ENCODE measurements around the gene C19orf85.

The C19orf85 gene

DNA sequence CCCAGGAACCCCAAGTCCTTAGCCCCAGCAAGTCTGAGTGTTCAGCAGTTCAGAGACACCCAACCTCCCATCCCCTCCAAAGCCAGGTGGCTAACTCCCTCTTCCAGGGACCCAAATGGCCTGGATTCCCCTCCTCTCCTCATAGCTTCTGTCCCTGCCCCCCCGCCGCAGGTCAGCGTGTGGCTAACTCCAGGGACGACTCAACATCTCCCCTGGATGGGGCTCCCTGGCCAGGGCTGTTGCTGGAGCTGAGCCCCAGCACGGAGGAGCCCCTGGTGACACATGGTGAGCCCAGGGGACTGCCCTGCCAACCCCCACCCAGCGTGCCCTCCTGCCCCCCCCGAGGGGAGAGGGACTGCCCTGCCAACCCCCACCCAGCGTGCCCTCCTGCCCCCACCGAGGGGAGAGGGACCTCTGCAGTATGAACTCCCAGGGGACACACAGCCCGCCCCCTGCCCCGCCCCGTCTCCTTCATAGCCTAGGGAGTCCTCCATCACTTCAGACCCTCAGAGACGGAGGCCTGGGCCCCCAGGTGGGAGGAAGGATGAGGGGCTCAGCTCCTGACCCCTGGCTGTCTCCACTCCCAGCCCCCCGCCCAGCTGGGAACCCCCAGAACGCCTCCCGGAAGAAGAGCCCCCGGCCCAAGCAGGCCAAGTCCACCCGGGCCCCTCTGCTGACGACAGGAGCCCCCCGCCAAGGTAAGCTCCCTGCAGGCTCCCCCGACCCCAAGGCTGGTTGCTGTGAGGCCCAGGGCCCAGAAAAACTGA is 25.3 kb upstream of the C19orf85 start:
- no peak for DNase-seq (ENCODE audit: low read depth in 2 of 2)

DNA sequence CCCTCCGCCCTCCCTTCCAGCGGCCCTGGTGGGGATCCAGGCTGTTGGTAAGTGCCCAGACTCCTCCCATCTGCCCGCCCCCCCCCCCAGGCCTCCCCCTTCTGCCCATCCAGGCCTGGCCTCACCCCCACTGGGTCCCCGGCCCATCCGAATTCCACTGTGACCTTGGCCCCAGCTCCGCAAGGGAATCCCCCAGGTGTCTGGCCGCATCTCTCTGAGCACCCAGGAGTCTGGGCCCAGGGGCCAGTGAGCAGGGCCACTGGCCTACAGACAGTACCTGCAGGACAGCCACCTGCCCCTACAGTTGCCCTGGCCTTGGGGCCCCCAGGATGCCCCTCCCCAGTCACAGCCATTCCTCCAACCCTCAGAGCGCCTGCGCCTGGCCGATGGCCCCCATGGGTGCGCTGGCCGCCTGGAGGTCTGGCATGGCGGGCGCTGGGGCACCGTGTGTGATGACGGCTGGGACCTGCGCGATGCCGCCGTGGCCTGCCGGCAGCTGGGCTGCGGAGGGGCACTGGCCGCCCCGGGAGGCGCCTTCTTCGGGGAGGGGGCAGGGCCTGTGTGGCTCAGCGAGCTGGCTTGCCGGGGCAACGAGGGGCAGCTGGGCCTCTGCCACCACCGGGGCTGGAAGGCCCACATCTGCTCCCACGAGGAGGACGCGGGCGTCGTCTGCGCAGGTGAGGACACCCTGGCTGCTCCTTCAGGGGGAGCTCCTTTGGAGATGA is 24.6 kb upstream of the C19orf85 start:
- no peak for DNase-seq (ENCODE audit: low read depth in 2 of 2)

DNA sequence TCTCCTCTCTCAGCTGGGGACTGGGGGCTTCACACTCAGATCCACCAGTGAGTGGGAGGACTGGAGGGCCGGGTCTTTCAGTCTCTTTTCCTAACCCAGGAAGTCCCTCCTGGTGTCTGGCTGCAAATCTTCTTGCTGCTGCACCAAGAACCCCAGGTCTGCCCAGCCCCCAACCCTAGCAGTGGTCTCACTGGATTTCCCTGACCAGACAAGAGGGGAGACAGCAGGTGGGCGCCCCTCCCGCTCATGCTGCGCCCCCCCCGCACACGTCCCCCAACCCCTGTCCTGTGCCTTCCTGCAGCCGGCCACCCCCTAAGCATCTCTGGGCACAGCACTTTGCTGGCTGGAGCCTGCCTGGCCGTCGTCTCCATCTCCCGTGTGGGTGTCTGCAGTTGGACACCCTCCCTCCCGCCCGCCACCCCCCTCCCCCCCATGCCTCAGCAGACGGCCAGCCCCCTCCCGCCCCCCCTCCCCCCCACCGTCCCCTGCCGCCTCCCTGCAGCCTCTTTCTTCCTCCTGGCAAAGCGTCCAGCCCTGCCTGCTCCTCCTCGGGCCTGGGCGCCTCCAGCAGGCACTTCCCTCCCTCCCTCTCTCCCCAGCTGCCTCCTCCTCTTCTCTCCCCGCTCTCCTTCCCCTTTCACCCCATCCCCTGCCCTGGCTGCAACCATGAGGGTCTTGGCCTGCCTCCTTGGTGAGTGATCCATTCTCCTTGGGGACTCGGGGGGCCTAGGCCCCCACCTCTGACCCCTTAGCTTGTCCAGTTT is 23.6 kb upstream of the C19orf85 start, which contains the start of gene SSC5D:
SSC5D (plus strand) TSS at position 513 of the 764 bp plus-strand sequence; CDS start at position 667, 154 bp downstream.
- DNase-seq (ENCODE audit: low read depth in 2 of 2): no peak

DNA sequence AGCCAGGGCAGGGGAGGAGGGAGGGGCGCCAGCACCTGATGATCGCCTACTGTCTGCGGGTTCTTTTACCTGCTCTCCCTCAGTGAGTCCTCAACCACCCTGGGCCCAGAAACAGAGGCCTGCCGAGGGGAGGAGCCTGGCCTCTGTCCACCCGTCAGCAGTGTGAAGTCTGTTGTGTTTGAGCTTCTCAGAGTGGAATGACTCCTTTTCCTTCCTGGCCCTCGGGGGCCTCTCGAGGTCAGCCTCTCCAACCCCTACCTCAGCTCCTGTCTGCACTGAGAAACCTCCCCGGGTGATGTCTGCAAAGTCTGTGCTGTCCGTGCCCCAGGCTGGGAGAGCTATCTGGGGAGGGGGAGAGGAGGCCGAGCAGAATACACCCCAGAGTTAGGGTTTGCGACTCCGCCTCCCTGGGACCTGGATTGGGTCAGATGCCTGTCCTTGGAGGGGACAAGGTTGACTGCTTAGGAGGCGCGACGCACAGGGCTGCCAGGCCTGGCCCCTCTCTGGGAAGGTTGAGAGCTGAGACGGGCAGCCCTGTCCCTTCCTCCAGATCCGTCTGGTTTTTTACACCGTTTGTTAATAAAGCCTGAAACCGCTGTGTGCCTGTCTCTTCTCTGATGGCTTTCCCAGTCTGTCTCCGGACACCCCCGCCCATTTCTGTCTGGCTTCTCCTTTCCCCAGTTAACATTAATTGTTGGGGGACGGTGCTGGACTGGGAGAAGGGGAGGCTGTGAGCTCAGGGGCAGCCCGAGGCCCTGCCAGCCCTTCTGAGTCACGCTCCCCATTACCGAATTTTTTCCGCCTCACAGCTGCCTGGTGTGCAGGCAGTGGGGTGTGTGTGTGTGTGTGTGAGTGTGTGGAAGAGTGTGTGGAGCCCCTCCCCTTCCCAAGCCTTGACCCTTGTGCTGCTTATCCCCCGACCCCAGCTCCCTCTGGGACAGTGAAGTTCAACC is 22.7 kb upstream of the C19orf85 start:
- DNase-seq (ENCODE audit: low read depth in 2 of 2): no peak

DNA sequence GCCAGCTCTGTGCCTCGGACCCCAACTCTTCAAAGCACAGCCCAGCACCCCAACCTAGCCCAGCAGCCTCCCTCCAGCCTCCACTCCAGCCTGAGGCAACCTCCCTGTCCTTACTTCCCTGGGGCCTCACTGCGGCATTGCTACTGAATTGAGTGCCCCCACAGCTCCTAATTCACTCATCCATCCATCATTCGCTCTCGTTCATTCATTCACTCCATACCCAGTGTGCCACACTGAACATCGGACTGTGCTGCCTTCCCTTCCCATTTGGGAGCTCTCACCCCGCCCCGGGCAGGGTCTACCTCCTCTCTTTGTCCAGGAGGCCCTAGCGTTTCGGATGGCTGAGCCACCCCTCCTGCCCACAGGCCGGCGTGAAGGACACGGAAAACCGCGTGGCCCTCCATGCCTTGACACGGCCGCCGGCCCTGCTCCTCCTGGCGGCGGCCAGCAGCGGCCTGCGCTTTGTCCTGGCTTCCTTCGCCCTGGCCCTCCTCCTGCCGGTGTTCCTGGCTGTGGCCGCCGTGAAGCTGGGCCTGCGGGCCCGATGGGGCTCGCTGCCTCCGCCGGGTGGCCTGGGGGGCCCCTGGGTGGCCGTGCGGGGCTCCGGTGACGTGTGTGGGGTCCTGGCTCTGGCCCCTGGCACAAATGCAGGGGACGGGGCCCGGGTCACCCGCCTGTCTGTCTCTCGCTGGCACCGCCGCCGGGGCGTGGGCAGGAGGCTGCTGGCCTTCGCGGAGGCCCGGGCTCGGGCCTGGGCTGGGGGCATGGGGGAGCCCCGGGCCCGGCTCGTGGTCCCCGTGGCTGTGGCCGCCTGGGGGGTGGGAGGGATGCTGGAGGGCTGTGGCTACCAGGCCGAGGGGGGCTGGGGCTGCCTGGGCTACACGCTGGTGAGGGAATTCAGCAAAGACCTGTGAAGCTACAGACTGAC is 21.8 kb upstream of the C19orf85 start:
- no peak for DNase-seq (ENCODE audit: low read depth in 2 of 2)

DNA sequence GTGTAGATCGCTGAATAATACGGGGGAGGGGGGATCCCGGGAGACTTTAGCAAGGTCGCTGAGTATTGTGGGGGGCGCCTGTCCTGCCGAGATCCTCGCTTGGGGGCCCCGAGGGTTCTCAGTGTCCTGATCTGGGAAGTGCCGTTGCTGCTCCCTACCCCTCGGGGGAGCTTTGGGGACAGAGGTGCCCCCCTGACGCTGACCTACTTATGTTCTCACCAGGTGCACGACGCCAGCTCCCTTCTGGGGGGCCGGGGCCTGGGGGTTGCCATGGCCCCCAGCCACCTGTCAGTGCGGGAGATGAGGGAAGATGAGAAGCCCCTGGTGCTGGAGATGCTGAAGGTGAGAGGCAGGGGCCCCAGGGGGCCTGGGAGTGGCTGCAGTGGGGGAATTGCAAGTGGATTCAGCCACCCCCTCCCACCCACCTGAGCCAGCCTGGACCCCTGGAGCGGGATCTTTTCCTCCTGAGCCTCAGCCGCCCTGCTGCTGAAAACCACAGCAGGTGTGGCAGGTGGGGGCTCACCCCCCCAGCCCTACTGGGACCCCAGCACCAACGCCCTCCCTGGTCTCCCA is 21.0 kb upstream of the C19orf85 start:
- DNase-seq (ENCODE audit: low read depth in 2 of 2): no peak

DNA sequence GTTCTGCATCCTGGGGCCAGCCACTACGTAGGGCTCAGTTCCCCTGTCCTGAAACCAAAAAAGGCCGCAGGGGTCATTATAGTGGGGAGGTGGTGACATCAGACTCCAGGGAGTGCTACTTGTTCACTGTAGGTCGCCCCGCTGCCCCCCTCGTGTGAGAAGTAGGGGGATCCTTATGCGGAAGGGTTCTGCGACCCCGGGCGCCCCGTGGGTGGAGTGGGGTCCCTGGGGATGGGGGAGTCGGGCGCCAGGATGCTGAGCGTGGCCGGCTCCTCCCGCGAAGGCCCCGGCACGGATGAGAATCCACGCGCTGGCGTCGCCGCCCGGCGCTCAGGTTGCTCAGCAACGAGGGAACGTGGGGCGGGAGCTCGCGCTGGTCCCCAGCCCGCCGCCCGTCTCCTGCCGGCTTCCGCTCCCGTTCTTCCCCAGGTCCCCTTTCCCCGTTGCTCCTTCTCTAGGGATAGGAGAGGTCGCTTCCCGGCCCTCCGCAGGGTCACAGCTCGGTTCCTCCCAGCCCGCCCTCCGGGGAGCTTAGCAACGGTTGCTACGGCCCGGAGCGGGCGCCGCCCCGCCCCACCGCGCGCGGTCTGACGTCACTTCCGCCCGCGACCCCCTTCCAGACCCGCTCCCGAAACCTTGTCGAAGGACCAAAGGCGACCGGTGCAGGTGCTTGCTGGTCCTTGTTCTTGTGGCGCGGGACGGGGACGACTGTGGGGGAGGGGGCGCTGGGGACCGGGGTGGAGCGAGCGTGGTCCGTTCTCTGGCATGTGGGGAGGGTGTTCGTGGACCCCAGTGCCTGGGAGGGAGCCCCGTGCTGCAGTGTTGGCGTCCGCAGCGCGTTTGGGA is 20.3 kb upstream of the C19orf85 start, which contains the start of gene NAT14:
NAT14 (plus strand) TSS at position 596 of the 846 bp plus-strand sequence. CDS start 521 bp downstream, outside the sequence.
- peak in 1 of 2 donors; percentile 34 for DNase-seq (ENCODE audit: low read depth in 2 of 2)

DNA sequence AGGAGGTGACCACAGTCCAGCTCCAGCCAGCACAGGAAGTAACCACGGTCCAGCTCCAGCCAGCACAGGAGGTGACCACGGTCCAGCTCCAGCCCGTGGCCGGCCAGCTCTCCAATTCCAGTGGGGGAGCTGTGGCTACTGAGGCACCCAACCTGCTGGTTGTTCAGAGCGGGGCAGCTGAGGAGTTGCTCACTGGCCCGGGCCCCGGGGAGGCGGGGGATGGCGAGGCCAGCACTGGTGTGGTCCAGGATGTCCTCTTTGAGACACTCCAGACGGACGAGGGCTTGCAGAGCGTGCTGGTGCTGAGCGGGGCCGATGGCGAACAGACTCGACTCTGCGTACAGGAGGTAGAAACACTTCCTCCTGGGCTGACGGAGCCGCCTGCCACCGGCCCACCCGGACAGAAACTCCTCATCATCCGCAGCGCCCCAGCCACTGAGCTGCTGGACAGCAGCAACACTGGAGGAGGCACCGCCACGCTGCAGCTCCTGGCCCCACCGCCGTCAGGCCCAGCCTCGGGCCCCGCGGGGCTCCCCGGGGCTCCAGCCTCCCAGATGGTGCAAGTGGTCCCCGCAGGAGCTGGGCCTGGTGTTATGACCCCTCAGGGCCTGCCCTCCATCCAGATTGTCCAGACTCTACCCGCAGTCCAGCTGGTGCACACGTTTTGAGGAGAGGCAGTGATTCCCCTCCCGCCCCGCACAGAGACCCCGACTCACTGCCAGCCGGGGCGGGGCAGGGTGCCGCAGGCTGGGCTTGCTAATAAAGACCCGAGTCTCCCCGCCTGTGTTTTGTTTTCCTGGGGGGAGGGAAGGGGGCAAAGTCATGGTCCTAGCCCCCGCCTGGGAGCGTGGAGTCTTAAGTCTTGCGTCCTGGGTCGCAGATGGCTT is 19.4 kb upstream of the C19orf85 start:
- no peak for DNase-seq (ENCODE audit: low read depth in 2 of 2)

DNA sequence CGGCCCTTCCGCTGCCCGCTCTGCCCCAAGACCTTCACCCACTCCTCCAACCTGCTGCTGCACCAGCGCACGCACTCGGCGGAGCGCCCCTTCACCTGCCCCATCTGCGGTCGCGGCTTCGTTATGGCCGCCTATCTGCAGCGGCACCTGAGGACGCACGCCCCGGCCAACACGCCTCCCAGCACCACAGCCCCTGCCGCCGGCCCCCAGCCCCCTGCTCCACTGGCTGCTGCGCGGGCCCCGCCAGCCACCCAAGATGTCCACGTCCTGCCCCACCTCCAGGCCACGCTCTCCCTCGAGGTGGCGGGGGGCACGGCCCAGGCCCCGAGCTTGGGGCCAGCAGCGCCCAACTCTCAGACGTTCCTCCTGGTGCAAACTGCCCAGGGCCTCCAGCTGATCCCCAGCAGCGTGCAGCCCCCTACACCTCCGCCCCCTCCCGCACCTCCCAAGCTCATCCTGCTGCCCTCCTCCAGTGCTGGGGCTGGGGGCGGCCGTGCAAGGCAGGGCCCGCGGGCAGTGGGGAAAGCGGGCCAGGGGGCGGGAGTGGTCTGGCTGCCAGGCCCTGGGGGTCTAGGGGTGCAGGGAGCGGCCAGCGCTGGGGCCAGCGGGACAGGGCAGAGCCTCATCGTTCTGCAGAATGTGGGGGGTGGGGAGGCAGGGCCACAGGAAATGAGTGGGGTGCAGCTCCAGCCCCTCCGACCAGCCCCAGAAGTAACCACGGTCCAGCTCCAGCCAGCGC is 18.6 kb upstream of the C19orf85 start:
- DNase-seq (ENCODE audit: low read depth in 2 of 2): no peak

DNA sequence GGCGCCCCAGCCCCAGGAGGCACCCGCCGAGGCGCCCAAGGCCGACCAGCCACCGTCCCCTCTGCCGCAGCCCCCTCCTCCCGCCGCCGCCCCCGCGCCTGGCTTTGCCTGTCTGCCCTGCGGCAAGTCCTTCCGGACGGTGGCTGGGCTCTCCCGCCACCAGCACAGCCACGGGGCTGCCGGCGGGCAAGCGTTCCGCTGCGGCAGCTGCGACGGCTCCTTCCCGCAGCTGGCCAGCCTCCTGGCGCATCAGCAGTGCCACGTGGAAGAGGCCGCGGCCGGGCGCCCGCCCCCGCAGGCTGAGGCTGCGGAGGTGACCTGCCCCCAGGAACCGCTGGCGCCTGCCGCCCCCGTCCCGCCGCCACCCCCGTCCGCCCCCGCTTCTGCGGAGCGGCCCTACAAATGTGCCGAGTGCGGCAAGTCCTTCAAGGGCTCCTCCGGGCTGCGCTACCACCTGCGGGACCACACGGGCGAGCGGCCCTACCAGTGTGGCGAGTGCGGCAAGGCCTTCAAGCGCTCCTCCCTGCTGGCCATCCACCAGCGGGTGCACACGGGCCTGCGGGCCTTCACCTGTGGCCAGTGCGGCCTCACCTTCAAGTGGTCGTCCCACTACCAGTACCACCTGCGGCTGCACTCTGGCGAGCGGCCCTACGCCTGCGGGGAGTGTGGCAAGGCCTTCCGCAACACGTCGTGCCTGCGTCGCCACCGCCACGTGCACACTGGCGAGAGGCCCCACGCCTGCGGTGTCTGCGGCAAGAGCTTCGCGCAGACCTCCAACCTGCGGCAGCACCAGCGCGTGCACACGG is 17.8 kb upstream of the C19orf85 start:
- no peak for DNase-seq (ENCODE audit: low read depth in 2 of 2)

DNA sequence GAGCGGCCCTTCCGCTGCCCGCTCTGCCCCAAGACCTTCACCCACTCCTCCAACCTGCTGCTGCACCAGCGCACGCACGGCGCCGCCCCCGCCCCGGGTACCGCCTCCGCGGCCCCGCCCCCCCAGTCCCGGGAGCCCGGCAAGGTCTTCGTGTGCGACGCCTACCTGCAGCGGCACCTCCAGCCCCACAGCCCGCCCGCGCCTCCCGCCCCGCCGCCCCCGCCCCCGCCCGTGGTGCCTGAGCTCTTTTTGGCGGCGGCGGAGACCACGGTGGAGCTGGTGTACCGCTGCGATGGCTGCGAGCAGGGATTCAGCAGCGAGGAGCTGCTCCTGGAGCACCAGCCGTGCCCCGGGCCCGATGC is 17.2 kb upstream of the C19orf85 start:
- no peak for DNase-seq (ENCODE audit: low read depth in 2 of 2)

DNA sequence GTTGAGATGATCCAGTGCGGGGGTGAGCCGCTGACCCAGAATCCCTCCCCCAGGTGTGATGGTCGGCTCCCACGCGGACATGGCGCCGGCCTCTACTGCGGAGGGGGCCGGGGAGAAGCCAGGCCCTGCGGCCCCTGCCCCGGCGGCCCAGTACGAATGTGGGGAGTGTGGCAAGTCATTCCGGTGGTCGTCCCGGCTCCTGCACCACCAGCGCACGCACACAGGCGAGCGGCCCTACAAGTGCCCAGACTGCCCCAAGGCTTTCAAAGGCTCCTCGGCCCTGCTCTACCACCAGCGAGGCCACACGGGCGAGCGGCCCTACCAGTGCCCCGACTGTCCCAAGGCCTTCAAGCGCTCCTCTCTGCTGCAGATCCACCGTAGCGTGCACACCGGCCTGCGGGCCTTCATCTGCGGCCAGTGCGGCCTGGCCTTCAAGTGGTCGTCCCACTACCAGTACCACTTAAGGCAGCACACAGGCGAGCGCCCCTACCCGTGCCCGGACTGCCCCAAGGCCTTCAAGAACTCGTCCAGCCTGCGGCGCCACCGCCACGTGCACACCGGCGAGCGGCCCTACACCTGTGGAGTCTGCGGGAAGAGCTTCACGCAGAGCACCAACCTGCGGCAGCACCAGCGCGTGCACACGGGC is 16.7 kb upstream of the C19orf85 start:
- no peak for DNase-seq (ENCODE audit: low read depth in 2 of 2)

DNA sequence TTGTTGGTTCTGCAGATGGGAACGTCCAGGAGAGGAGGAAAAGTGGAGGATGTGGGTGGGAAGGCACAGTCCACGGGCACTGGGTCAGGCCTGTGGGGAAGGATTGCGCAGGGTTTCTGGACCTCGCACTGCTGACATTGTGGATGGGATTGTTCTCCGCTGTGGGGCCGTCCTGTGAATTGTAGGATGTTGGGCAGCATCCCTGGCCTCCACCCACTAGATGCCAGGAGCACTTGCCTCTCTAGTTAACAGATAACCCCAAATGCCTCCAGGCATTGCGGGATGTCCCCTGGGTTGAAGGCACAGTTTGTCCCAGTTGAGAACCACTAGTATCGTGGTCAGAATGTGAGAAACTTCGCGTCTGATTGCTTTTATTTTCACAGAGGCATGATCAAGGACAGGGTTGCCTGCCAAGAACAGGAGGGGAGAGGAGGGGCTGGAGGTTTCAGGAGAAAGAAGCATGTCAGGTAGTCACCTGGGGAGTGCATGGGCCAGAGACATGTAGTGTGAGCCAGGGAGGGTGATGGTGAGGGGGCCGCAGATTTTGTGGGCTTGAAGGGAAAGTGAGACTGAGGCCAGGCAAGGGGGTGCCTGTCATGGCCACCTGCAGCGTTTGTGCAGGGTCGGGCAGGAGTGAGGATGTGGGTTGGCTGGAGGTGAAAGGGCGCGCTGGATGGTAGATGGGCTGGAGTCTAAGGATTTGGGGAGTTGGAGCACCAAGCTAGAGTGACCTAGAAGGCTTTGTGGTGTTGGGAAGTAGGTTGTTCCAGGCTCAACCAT is 15.1 kb upstream of the C19orf85 start:
- no peak for DNase-seq (ENCODE audit: low read depth in 2 of 2)

DNA sequence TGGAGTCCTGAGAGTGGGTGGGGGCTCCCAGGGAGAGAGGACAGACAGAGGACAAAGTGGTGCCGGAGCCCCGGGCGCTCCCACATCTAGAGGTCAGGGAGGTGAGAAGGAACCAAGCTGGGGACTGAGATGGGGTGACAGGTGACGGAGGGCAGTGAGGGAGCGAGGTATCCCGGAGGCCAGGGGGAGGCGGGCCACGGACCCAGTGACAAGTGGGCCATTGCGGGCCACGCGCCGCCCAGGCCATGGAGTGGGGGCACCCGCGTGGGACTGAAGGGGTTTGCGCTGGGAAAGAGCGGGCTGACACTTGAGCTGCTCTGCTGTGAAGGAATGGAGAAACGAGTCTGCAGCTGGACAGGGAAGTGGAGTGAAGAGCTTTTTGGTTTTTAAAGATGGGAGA is 14.5 kb upstream of the C19orf85 start:
- no peak for DNase-seq (ENCODE audit: low read depth in 2 of 2)

DNA sequence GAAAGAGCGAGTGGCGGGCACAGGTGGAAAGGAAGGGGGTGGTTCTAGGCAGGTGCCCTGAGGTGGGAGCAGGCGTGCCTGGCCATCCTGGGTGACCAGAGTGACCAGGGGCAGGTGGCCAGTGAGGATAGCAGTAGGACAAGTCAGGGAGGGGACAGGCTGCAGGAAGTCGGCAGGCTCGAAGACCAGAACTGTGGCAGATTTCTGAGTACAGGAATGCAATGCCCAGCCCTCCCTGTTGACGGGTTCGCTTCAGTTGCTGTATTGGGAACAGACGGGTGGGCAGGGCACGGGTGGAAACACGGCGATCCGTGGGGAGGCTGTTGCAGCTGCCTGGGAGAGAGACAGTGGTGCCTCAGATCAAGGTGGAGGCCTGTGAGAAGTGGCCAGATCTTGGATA is 13.8 kb upstream of the C19orf85 start:
- no peak for DNase-seq (ENCODE audit: low read depth in 2 of 2)

Measured in stimulated activated CD8-positive, alpha-beta memory T cell treated with anti-CD3 and anti-CD28 coated beads, Interleukin-2, amount 100 ng/mL, for 1 hour (primary cell).